ENCODE measurements around the gene CCND1. TPM values are rescaled to one million over a fixed set of nuclear protein-coding genes. Genes with fewer than 3 reads are reported as not detected.

Gene CCND1
- total RNA-seq, 4 donors from 2014 or later = 90.1 to 451 (median 213) TPM

- TF ChIP-seq, protein P1, sequence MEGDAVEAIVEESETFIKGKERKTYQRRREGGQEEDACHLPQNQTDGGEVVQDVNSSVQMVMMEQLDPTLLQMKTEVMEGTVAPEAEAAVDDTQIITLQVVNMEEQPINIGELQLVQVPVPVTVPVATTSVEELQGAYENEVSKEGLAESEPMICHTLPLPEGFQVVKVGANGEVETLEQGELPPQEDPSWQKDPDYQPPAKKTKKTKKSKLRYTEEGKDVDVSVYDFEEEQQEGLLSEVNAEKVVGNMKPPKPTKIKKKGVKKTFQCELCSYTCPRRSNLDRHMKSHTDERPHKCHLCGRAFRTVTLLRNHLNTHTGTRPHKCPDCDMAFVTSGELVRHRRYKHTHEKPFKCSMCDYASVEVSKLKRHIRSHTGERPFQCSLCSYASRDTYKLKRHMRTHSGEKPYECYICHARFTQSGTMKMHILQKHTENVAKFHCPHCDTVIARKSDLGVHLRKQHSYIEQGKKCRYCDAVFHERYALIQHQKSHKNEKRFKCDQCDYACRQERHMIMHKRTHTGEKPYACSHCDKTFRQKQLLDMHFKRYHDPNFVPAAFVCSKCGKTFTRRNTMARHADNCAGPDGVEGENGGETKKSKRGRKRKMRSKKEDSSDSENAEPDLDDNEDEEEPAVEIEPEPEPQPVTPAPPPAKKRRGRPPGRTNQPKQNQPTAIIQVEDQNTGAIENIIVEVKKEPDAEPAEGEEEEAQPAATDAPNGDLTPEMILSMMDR (IDR thresholded peaks at IDR 0.05; ENCODE audit: low read depth) = no peak
Observed at GRCh38 chr11:69642913-69643632, 2.1 kb downstream of the CCND1 start.

- TF ChIP-seq, protein P1 (IDR thresholded peaks at IDR 0.05; ENCODE audit: low read depth) = no peak
Observed at GRCh38 chr11:69643646-69644045, 2.7 kb downstream of the CCND1 start.

DNA sequence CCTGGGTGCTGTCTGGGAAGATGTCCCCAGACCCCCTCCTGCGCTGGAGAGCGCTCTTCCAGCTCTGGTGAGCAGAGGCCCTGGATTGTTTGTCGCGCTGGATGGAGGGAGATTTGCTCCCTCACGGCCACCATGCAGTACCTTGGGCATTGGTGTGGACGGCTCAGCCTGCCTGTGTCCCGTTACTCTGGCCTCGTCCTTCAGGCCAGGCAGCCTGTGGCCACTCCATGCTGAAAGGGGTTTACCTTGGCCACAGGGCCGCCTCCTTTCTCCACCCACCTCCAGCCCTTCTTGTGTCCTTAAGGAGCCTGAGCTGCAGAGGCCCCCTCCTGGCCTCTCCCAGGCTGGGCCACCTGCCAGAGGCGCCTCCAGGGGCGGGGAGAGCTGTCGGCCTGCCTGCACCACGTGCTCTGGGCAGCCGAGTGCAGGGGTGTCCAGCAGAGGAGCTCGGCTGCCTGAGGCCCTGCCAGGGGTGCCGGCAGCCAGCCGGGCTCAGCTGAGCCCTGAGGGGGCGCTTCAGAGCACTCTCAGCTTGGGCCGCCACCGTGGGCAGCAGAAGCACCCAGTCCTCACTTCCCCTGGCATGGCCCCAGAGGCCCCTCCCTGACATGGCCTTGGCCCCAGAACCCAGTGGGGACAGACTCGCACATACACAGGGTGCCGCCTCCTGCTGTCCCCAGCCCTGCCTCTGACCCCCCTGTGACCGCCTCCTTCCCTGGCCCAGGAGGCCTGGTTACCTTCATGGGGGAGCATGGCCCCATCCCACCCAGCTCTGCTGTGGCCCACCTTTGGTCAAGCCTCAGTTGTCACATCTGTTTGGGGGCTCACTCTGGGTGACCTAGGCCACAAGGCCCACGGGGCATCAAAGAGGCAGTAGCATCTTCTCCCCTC lies 3.4 kb downstream of the CCND1 start:
- TF ChIP-seq, protein P1 (IDR thresholded peaks at IDR 0.05; ENCODE audit: low read depth) = no peak

GRCh38 chr11:69644962-69645675 lies 4.2 kb downstream of the CCND1 start:
- TF ChIP-seq, protein P1 (IDR thresholded peaks at IDR 0.05; ENCODE audit: low read depth) = no peak

DNA sequence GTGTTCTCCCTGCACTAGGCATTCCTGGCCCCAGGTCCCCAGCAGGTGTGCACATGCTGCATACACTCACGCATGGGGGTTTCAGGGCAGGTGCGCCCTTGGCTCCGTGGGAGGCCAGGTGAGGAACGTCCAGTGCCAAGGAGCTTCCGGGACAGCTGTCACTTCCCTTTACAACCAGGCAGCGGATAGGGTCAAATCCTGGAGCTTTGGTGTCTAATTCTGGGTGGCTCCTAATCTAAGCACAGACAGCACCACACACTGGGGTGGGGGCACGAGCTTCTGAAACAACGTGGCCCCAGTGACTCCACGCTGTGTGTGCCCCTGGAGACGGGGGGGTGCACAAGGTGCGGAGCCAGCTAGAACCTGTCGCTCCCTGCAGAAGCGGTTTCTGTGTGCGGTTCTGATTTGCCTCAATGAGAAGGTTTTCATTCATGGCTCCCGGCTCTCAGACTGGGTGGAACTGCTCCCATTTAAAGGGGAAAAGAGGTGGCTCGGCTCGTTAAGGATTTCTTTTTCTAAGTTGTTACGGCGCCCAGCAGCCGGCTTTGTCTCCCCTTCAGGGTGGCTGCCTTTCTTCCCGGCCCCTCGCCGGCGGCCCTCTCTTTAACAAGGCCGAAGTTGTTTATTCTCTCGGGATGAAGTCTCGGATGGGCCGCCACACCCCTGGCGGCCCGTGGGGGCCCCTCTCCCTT lies 5.0 kb downstream of the CCND1 start:
- TF ChIP-seq, protein P1 (IDR thresholded peaks at IDR 0.05; ENCODE audit: low read depth) = no peak

- TF ChIP-seq, protein P1 (IDR thresholded peaks at IDR 0.05; ENCODE audit: low read depth) = no peak
Observed at GRCh38 chr11:69646493-69647389, 5.8 kb downstream of the CCND1 start.

Data from subcutaneous adipose tissue (tissue), 4 donors.